Measurements from ENCODE around the gene DHRS1.
A peak's percentile ranks its signal among the peaks of the same experiment; 100 is the strongest.

Gene DHRS1

GRCh38 chr14:24299255-24300191 is at the start of gene DHRS1, which contains the start of gene NOP9:
Gene DHRS1 (minus strand): TSS chr14:24299780. CDS start chr14:24299106, 674 bp downstream.
Gene NOP9 (plus strand): TSS chr14:24299850. CDS start chr14:24299955, 105 bp downstream.
- DNase-seq (ENCODE audit: low spot score), result peak; percentile 90

- no peak for DNase-seq (ENCODE audit: low spot score)
These were observed 48.6 kb upstream of the DHRS1 start for GRCh38 chr14:24348186-24348585.

DNA sequence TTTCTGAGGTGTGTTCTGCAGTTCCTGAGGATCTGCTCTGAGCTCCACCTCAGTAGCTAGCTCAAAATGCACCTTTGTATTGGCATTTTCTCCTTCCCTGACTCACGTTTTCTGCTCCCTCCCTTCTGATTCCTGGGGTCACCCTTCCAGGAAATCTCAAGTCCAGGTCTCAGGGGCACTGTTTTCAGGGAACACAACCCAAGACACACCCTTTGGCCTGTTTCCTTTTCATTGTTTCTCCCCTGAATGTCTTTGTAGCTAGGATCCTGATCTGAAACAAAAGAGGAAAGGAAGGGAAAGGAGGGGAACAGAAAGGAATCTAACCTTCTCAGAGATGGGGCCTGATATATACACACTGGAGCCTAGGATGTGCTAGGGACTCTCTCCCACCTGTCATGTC is 47.6 kb upstream of the DHRS1 start:
- DNase-seq (ENCODE audit: low spot score), result no peak

DNA sequence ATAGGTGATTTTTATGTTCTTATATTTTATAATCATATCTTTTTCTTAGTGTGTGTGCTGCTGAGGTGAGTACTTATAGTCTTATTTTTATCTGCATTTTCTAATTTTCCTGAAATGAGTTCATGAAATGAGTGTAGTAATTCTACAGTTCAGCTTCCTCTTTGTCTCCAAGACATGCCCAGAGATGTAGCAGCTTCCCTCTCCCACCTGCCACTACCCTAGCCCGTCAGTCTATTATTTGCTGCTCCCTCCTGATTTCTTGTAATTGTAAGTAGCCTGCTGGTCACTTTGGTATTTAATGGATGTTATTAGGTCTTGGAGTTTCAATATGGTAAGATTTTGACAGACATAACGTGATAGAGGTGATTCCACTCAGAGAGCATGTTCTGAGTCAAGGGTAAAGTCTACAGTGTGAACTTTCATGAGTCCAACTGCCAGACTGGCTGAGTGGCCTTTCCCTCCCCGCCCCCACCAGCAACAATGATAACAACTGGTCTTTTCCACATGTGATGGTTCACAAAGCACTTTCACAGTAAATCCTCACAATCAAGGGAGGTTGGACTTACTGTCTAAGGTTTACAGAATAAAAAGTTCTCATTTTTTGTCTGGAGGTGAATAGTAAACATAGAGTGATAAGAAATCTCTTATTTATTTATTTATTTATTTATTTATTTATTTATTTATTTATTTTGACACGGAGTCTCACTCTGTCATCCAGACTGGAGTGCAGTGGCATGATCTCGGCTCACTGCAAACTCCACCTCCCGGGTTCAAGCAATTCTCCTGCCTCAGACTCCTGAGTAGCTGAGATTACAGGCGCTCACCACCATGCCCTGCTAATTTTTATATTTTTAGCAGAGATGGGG is 44.4 kb upstream of the DHRS1 start:
- DNase-seq (ENCODE audit: low spot score), result no peak

DNA sequence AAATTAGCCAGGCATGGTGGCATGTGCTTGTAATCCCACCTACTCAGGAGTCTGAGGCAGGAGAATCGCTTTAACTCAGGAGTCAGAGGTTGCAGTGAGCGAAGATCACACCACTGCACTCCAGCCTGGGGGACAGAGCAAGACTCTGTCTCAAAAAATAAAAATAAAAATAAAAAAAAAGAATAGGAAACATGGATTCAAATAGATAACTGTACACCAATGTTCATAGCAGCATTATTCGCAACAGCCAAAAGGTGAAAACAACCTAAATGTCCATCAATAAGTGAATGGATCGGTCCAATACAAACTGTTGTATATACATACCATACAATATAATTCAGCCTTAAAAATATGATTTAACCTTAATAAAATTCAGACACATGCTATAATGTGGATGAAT is 43.3 kb upstream of the DHRS1 start:
- no peak for DNase-seq (ENCODE audit: low spot score)

- DNase-seq (ENCODE audit: low spot score), result no peak
These were observed 41.0 kb upstream of the DHRS1 start for GRCh38 chr14:24340606-24341005.

GRCh38 chr14:24339284-24340151 is 39.9 kb upstream of the DHRS1 start, which contains the start of gene RIPK3:
Gene RIPK3 (minus strand): TSS chr14:24339991. CDS start chr14:24339826, 165 bp downstream.
- DNase-seq (ENCODE audit: low spot score), result peak; percentile 71

- no peak for DNase-seq (ENCODE audit: low spot score)
These were observed 39.3 kb upstream of the DHRS1 start for GRCh38 chr14:24338843-24339242.

- no peak for DNase-seq (ENCODE audit: low spot score)
These were observed 38.2 kb upstream of the DHRS1 start for GRCh38 chr14:24337824-24338175.

DNA sequence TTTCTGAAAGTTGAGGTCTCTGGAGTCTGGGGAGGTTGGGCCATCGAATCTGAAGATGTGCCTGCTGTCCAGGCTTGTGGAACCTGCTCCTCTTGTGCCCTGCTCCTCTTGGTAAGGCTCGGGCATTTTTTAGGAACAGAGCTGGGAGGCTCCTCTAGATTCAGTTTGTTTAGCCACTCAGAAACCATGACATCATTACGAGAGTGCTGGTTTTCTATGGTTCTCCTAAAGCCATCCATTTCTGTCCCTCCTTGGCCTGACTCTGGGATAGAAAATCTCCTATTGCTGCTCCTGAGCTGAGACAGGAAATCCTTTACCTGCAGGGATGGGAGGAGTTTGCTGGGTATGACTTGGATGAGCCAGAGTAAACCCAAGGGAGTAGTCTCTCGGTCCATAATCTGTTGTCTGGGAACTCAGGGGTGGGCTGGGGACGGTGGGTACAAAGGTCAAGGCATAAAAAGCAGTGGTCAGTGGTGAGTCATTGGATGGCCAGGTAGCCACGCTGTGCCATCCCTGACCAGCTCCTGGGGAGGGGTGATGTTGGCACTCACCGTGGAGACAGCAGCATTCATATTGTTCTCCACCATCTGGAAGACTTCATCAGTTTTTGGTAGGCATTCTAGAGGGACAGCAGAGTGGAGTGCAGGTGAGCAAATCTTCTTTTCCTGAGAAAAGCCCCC is 37.7 kb upstream of the DHRS1 start:
- no peak for DNase-seq (ENCODE audit: low spot score)

DNA sequence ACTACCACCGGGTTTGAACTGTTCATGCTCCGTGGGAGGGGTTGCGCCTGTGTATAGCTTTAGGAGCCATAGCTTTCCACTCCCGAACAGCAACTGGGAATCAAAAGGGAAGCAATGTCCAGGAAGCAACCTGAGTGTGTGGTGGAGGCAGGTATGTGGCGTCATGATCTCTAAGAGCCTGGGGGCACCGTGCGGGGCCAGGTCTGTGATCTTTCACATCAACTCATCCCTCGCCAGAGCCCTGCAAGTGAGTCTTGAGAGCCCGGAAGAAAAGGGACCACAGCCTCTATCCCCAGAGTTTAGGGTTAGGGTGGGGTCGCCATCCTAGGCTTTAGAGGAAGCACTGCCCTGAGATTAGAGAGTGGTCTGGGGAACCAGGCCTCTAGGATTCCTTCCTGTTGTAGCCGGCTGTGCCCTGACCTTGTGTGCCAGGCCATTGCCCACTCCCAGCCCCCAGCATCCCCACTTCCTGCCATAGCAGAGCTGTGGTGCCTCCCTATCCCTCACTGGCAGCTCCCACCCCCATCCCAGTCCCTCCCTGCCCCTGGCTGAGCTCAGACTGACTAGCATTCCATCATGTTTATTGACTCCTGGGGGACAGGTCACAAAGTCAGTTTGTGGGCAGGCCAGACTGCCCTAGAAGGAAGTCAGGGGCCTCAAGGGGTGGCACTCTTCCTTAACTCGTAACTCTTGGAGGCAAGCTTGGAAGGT is 36.0 kb upstream of the DHRS1 start:
- DNase-seq (ENCODE audit: low spot score), result no peak

GRCh38 chr14:24334431-24335291 is 35.1 kb upstream of the DHRS1 start, which contains the start of gene ADCY4:
Gene ADCY4 (minus strand): TSS chr14:24335071. CDS start chr14:24334652, 419 bp downstream.
- no peak for DNase-seq (ENCODE audit: low spot score)

DNA sequence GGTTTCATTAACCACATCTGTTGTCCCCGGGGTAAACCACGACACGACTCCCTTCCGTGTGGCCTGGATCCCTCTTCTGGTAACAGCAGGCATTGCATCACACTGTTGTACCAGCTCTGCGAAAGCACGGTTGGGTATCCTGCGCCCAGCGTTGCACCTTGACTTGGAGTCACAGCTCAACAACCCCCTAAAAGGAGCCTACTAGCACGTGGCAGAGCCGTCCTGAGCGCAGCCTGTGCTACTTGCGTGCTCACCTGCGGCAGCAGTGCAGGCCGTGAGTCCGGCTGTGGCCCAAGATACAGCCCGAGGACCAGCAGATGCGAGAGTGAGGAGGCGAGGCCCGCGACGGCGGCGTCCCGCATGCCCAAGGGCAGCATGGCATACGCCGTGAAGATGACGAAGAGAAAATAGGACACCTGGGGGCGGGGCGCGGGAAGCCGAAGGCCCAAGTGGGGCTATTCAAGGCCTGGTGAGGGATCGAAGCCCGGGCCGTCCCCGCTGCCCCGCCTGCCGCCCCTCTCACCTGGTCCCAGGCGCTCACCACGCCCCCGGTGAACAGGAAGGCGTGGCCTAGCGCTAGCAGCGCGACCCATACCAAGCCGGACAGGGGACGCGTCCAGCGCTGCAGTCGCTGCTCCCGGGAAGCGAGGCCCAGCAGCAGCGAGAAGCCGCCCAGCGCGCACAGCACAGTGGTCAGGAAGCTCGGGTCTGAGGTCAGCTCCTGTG is 32.9 kb upstream of the DHRS1 start:
- peak; percentile 92 for DNase-seq (ENCODE audit: low spot score)

- no peak for DNase-seq (ENCODE audit: low spot score)
These were observed 32.2 kb upstream of the DHRS1 start for GRCh38 chr14:24331731-24332267.

DNA sequence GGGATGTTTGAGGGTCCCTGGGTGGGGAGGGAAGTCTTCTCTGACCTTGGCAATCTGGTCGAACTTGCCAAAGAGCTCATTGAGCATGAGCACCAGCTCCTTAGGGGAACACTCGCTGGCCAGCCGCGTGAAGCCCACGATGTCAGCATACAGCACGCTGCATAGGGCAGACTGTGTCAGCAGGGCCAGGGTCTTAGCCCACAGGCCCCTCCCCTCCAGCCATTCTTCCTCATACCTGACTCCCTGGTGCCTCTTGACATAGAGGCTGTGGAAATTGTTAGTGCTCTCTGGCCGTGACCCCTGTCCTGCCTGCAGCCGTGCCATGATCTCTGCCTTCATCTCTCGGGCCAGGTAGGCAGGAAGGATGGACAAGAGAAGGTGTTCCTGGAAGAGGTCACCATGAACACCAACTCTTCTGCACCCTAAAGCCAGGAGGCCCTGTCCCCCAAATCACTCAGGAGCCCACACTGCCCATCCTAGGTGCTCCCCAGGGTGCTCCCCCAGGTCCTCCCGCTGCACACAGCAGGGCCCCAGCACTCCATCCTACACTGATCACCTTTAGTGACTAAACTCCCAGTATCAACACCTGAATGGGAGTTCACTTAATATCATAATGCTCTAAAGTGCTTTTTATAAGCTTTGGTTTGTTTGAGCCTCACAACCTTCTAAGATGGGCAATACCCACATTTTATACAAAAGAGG is 31.5 kb upstream of the DHRS1 start:
- DNase-seq (ENCODE audit: low spot score), result no peak

DNA sequence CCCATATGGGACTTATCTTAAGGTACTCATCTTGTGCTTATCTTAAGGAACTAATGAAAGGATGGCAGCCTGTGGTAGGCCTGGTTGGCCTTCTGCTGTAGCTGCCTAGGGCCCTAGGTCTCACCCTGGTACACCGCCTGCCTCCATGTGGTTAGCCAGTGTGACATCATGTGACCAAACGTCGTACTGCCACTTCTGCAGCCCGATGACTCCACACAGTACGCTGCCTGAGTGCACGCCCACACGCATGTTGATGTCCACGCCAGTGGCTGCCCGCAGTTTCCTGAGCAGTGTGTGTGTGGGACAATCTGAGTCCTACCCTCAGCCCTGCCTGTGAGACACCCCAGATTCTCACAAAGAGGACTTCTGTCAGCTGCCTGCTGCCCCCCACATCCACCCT is 30.2 kb upstream of the DHRS1 start:
- peak; percentile 61 for DNase-seq (ENCODE audit: low spot score)

- no peak for DNase-seq (ENCODE audit: low spot score)
These were observed 29.6 kb upstream of the DHRS1 start for GRCh38 chr14:24329073-24329663.

Measured in CD4-positive, alpha-beta T cell treated with Interleukin-6 at 100 ng/mL for 8 hours (primary cell).